GM12872 (cell line): ENCODE data around the gene UBE2E2.

ENCODE experiments used
- CTCF ChIP-seq: IDR thresholded peaks from 3 replicates; pipeline ENCODE4 v1.5.1; 2011; ENCODE audit warnings: low read depth, mild to moderate bottlenecking, low read length, moderate library complexity; ENCODE audit not compliant: insufficient read depth

The UBE2E2 gene

GRCh38 chr3:23275814-23276213 is 72.7 kb downstream of the UBE2E2 start:
- no peak for TF ChIP-seq CTCF

GRCh38 chr3:23276913-23277658 is 74.0 kb downstream of the UBE2E2 start:
- TF ChIP-seq CTCF: no peak

GRCh38 chr3:23277688-23278087 is 74.6 kb downstream of the UBE2E2 start:
- no peak for TF ChIP-seq CTCF

- no peak for TF ChIP-seq CTCF
Observed at GRCh38 chr3:23283625-23284024, 80.5 kb downstream of the UBE2E2 start.

- TF ChIP-seq CTCF: no peak
Observed at GRCh38 chr3:23288286-23288685, 85.2 kb downstream of the UBE2E2 start.

- TF ChIP-seq CTCF: no peak
Observed at GRCh38 chr3:23288715-23289114, 85.6 kb downstream of the UBE2E2 start.

- no peak for TF ChIP-seq CTCF
Observed at GRCh38 chr3:23292432-23292831, 89.3 kb downstream of the UBE2E2 start.
